SK-N-SH treated with all-trans-retinoic acid at 6 μM for 48 hours (cell line): ENCODE results near the gene FBXW4.

ENCODE experiments used
- ATAC-seq: fragments of 200-7000 bp; cut with Tn5 transposase; 3 replicates; pipeline ENCODE4 v1.9.1; 2020; ENCODE audit warnings: mild to moderate bottlenecking, moderate library complexity
- ARNTL ChIP-seq: fragments of 450-650 bp; formaldehyde crosslinking; IDR thresholded peaks from 2 replicates; pipeline ENCODE4 v1.5.0; 2020; ENCODE audit warnings: low read depth, mild to moderate bottlenecking, moderate library complexity, borderline replicate concordance
- BACH2 ChIP-seq: fragments of 250-450 bp; sonication (Bioruptor Pico); IDR thresholded peaks from 2 replicates; pipeline ENCODE4 v1.9.0; 2021; ENCODE audit warnings: mild to moderate bottlenecking, borderline replicate concordance
- CSDC2 ChIP-seq: fragments of 250-450 bp; sonication (Bioruptor Pico); IDR thresholded peaks from 2 replicates; pipeline ENCODE4 v1.5.0; 2020; ENCODE audit warnings: mild to moderate bottlenecking, moderate library complexity
- GLIS3 ChIP-seq: fragments of 250-450 bp; sonication (Bioruptor Pico); IDR thresholded peaks from 2 replicates; pipeline ENCODE4 v1.5.0; 2020; ENCODE audit warnings: mild to moderate bottlenecking, moderate library complexity
- ISL1 ChIP-seq: fragments of 250-450 bp; sonication (Bioruptor Pico); IDR thresholded peaks from 2 replicates; pipeline ENCODE4 v2.1.2; 2022; ENCODE audit warnings: mild to moderate bottlenecking, moderate library complexity
- OSR1 ChIP-seq: fragments of 250-450 bp; sonication (Bioruptor Pico); IDR thresholded peaks from 2 replicates; pipeline ENCODE4 v1.8.0; 2022; ENCODE audit warnings: moderate library complexity, mild to moderate bottlenecking, inconsistent platforms
- PPARA ChIP-seq: fragments of 250-450 bp; sonication (Bioruptor Pico); IDR thresholded peaks from 2 replicates; pipeline ENCODE4 v1.5.0; 2020; ENCODE audit warnings: mild to moderate bottlenecking, borderline replicate concordance
- RARB ChIP-seq: fragments of 250-450 bp; sonication (Bioruptor Pico); IDR thresholded peaks from 2 replicates; pipeline ENCODE4 v1.8.0; 2021; ENCODE audit warnings: mild to moderate bottlenecking, moderate library complexity
- SNAI2 ChIP-seq: fragments of 250-450 bp; sonication (Bioruptor Pico); IDR thresholded peaks from 2 replicates; pipeline ENCODE4 v1.5.0; 2020; ENCODE audit warnings: mild to moderate bottlenecking, moderate library complexity
- TCF4 ChIP-seq: fragments of 250-450 bp; sonication (Bioruptor Pico); IDR thresholded peaks from 2 replicates; pipeline ENCODE4 v1.8.0; 2021; ENCODE audit warnings: mild to moderate bottlenecking, moderate library complexity, borderline replicate concordance
- TOX ChIP-seq: fragments of 250-450 bp; sonication (Bioruptor Pico); IDR thresholded peaks from 2 replicates; pipeline ENCODE4 v1.8.0; 2021; ENCODE audit warnings: mild to moderate bottlenecking, moderate library complexity, borderline replicate concordance
- ZFP3 ChIP-seq: fragments of 250-450 bp; sonication (Bioruptor Pico); IDR thresholded peaks from 2 replicates; pipeline ENCODE4 v1.5.0; 2020; ENCODE audit warnings: mild to moderate bottlenecking, moderate library complexity
- ZFP30 ChIP-seq: fragments of 450-650 bp; formaldehyde crosslinking; IDR thresholded peaks from 2 replicates; pipeline ENCODE4 v1.5.0; 2022; ENCODE audit warnings: mild to moderate bottlenecking, moderate library complexity
- ZNF565 ChIP-seq: fragments of 450-650 bp; formaldehyde crosslinking; conservative IDR thresholded peaks from 2 replicates; pipeline ENCODE4 v1.5.0; 2020; ENCODE audit warnings: low read depth, mild to moderate bottlenecking, moderate library complexity
- ZNF70 ChIP-seq: fragments of 450-650 bp; formaldehyde crosslinking; IDR thresholded peaks from 2 replicates; pipeline ENCODE4 v1.5.0; 2020; ENCODE audit warnings: mild to moderate bottlenecking, moderate library complexity
- TF ChIP-seq, protein P1 (sequence below): fragments of 250-450 bp; sonication (Bioruptor Pico); IDR thresholded peaks from 2 replicates; pipeline ENCODE4 v1.5.1; 2021; ENCODE audit warnings: mild to moderate bottlenecking, moderate library complexity
- TF ChIP-seq, protein P2 (sequence below): fragments of 250-450 bp; sonication (Bioruptor Pico); IDR thresholded peaks from 2 replicates; pipeline ENCODE4 v1.8.0; 2020; ENCODE audit warnings: mild to moderate bottlenecking, moderate library complexity, borderline replicate concordance
- TF ChIP-seq, protein P3 (sequence below): fragments of 250-450 bp; sonication (Bioruptor Pico); IDR thresholded peaks from 2 replicates; pipeline ENCODE4 v1.5.0; 2020; ENCODE audit warnings: mild to moderate bottlenecking, moderate library complexity
- TF ChIP-seq, protein P4 (sequence below): fragments of 250-450 bp; sonication (Bioruptor Pico); IDR thresholded peaks from 2 replicates; pipeline ENCODE4 v1.8.0; 2021; ENCODE audit warnings: low read depth, mild to moderate bottlenecking, moderate library complexity, borderline replicate concordance
- TF ChIP-seq, protein P5 (sequence below): fragments of 250-450 bp; sonication (Bioruptor Pico); IDR thresholded peaks from 2 replicates; pipeline ENCODE4 v1.5.1; 2020; ENCODE audit warnings: low read depth, mild to moderate bottlenecking, moderate library complexity

FBXW4 gene

DNA sequence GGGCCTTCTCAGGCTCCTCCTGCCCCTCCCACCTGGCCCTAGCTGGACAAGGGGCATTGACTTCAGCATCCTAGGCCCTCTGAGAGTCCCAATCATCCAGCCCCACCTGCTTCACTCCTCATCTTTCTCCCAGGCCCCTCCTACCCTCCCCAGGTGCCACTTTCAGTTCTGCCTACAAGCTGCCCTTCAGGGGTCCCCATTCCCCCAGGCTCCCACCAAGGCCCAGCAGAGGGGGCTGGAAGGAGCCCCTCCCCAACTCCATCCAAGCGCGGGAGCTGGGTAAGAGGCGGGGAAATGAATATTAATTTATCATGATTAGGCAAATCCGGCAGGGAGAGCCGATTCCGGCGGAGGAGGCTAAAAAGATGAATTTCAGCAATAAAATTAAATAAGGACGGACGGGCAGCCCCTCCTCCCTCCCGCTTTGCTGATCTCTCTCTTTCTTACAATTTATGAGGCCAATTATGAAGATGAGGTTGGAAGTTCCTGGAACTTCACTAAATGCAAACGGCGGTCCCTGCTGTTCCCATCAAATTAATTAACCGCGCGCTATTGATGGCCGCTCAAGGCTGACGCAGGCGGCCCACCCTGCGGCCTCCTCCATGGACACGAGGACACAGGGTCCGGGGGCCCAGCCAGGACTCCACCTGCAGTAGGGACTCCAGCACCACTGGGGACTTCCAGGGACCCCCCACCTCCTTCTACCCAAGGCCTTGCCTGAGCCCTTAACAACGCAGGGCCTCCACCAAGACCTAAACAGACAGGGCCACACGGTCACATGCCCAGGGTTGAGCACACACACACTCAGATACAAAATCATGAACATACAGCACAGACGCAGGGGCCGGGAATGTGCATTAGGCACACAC is 120.9 kb downstream of the FBXW4 start:
- no peak for ATAC-seq
- no peak for TF ChIP-seq BACH2 (CRISPR knock-in tag)

DNA sequence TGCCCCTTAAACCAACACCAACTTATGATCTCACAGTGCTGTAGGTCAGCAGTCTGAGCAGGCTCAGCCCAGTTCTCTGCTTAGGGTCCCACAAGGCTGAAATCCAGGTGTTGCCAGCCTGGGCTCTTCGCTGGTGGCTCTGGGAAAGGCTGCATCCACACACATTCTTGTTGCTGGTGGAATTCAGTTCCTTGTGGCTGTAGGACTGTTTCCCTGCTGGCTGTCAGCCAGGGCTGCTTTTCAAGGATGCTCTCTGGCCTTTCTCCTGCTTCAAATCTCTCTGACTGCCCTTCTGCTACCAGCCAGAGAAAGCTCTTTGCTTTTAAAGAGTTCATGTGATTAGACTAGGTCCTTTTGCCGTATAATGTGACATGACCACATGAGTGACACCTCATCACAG is 122.2 kb downstream of the FBXW4 start:
- no peak for ATAC-seq

DNA sequence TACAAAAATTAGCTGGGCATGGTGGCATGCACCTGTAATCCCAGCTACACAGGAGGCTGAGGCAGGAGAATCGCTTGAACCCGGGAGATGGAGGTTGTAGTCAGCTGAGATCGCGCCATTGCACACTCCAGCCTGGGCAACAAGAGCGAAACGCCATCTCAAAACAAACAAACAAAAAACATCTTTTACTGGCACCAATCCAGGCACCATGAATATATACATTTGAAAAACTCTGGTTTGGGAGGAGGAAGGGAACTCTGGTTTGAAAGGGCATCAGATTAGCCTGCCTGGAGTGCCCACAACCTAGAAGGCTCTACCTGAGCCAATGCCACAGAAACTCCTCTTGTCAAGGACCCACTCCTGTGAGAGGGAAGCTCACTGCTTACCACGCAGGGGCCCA is 122.8 kb downstream of the FBXW4 start:
- no peak for ATAC-seq
- TF ChIP-seq ZFP3: no peak
- TF ChIP-seq, protein P1, sequence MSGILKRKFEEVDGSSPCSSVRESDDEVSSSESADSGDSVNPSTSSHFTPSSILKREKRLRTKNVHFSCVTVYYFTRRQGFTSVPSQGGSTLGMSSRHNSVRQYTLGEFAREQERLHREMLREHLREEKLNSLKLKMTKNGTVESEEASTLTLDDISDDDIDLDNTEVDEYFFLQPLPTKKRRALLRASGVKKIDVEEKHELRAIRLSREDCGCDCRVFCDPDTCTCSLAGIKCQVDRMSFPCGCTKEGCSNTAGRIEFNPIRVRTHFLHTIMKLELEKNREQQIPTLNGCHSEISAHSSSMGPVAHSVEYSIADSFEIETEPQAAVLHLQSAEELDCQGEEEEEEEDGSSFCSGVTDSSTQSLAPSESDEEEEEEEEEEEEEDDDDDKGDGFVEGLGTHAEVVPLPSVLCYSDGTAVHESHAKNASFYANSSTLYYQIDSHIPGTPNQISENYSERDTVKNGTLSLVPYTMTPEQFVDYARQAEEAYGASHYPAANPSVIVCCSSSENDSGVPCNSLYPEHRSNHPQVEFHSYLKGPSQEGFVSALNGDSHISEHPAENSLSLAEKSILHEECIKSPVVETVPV (CRISPR knock-in tag): no peak
- no peak for TF ChIP-seq OSR1 (CRISPR knock-in tag)

More for the DNA sequence above, 122.2 kb downstream of the FBXW4 start:
- TF ChIP-seq, protein P2, sequence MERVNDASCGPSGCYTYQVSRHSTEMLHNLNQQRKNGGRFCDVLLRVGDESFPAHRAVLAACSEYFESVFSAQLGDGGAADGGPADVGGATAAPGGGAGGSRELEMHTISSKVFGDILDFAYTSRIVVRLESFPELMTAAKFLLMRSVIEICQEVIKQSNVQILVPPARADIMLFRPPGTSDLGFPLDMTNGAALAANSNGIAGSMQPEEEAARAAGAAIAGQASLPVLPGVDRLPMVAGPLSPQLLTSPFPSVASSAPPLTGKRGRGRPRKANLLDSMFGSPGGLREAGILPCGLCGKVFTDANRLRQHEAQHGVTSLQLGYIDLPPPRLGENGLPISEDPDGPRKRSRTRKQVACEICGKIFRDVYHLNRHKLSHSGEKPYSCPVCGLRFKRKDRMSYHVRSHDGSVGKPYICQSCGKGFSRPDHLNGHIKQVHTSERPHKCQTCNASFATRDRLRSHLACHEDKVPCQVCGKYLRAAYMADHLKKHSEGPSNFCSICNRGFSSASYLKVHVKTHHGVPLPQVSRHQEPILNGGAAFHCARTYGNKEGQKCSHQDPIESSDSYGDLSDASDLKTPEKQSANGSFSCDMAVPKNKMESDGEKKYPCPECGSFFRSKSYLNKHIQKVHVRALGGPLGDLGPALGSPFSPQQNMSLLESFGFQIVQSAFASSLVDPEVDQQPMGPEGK: no peak
- TF ChIP-seq ZNF565 (CRISPR knock-in tag): no peak
- TF ChIP-seq, protein P1 (CRISPR knock-in tag): no peak
- TF ChIP-seq, protein P3, sequence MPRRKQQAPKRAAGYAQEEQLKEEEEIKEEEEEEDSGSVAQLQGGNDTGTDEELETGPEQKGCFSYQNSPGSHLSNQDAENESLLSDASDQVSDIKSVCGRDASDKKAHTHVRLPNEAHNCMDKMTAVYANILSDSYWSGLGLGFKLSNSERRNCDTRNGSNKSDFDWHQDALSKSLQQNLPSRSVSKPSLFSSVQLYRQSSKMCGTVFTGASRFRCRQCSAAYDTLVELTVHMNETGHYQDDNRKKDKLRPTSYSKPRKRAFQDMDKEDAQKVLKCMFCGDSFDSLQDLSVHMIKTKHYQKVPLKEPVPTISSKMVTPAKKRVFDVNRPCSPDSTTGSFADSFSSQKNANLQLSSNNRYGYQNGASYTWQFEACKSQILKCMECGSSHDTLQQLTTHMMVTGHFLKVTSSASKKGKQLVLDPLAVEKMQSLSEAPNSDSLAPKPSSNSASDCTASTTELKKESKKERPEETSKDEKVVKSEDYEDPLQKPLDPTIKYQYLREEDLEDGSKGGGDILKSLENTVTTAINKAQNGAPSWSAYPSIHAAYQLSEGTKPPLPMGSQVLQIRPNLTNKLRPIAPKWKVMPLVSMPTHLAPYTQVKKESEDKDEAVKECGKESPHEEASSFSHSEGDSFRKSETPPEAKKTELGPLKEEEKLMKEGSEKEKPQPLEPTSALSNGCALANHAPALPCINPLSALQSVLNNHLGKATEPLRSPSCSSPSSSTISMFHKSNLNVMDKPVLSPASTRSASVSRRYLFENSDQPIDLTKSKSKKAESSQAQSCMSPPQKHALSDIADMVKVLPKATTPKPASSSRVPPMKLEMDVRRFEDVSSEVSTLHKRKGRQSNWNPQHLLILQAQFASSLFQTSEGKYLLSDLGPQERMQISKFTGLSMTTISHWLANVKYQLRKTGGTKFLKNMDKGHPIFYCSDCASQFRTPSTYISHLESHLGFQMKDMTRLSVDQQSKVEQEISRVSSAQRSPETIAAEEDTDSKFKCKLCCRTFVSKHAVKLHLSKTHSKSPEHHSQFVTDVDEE (CRISPR knock-in tag): no peak
- TF ChIP-seq, protein P4, sequence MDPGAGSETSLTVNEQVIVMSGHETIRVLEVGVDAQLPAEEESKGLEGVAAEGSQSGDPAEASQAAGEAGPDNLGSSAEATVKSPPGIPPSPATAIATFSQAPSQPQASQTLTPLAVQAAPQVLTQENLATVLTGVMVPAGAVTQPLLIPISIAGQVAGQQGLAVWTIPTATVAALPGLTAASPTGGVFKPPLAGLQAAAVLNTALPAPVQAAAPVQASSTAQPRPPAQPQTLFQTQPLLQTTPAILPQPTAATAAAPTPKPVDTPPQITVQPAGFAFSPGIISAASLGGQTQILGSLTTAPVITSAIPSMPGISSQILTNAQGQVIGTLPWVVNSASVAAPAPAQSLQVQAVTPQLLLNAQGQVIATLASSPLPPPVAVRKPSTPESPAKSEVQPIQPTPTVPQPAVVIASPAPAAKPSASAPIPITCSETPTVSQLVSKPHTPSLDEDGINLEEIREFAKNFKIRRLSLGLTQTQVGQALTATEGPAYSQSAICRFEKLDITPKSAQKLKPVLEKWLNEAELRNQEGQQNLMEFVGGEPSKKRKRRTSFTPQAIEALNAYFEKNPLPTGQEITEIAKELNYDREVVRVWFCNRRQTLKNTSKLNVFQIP (CRISPR knock-in tag): no peak
- no peak for TF ChIP-seq OSR1 (CRISPR knock-in tag)
- TF ChIP-seq ZFP3: no peak
- no peak for TF ChIP-seq ARNTL
- no peak for TF ChIP-seq TOX
- TF ChIP-seq ISL1 (CRISPR knock-in tag): no peak
- no peak for TF ChIP-seq ZNF70 (CRISPR knock-in tag)
- TF ChIP-seq SNAI2 (CRISPR knock-in tag): no peak
- TF ChIP-seq TCF4 (CRISPR knock-in tag): no peak
- no peak for TF ChIP-seq BACH2 (CRISPR knock-in tag)
- TF ChIP-seq ZFP30: no peak
- no peak for TF ChIP-seq PPARA (CRISPR knock-in tag)
- TF ChIP-seq CSDC2 (CRISPR knock-in tag): no peak
- TF ChIP-seq RARB (CRISPR knock-in tag): no peak
- TF ChIP-seq, protein P5, sequence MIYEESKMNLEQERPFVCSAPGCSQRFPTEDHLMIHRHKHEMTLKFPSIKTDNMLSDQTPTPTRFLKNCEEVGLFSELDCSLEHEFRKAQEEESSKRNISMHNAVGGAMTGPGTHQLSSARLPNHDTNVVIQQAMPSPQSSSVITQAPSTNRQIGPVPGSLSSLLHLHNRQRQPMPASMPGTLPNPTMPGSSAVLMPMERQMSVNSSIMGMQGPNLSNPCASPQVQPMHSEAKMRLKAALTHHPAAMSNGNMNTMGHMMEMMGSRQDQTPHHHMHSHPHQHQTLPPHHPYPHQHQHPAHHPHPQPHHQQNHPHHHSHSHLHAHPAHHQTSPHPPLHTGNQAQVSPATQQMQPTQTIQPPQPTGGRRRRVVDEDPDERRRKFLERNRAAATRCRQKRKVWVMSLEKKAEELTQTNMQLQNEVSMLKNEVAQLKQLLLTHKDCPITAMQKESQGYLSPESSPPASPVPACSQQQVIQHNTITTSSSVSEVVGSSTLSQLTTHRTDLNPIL (CRISPR knock-in tag): no peak
- TF ChIP-seq GLIS3: no peak
